HG03095 (cell line): ENCODE results near the gene ASNSD1.

Source experiments
- ATAC-seq: cut with Tn5 transposase; IDR thresholded peaks from one replicate; pipeline ENCODE4 v1.9.1; 2021; ENCODE audit warnings: moderate library complexity; ENCODE audit not compliant: unreplicated experiment

ASNSD1 gene

DNA sequence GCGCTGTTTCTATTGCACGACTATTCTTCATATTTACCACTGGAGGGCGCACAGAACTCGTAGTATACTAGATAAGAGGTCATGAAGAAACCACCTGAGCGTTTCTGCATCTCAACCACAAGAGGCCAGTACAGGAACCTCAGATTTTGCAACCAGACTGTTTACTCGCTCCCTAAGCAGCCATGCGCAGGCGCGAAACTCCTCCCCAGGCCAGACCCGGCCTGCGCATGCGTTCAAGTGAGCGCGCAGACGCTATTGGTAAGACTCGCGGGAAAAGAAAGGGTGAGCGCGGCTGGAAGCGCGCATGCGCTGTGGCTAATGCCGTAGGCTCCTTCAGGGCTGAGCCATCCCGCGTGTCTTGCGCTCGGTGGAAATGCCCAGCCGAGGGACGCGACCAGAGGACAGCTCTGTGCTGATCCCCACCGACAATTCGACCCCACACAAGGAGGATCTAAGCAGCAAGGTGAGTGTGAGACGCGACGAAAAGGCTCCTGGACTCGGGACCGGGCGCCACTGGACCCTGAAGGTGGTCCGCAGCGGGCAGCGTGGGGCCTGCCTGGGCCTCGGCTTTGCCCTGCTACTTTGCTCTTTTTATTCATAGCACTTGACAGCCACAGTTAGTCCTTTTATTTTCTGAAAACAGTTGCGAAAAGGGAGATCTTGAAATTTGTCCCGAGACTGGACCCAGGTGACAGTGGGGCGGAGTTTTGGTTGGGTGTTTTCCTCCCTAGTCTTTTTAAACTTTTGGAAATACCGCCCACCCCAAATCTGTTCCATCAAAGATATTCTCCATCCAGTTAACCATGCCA is at the start of gene ASNSD1:
Gene ASNSD1, plus strand, starts transcription at position 312 of the 809 bp plus-strand sequence. CDS start 4,674 bp downstream, outside the sequence.
- peak; percentile 93 for ATAC-seq

DNA sequence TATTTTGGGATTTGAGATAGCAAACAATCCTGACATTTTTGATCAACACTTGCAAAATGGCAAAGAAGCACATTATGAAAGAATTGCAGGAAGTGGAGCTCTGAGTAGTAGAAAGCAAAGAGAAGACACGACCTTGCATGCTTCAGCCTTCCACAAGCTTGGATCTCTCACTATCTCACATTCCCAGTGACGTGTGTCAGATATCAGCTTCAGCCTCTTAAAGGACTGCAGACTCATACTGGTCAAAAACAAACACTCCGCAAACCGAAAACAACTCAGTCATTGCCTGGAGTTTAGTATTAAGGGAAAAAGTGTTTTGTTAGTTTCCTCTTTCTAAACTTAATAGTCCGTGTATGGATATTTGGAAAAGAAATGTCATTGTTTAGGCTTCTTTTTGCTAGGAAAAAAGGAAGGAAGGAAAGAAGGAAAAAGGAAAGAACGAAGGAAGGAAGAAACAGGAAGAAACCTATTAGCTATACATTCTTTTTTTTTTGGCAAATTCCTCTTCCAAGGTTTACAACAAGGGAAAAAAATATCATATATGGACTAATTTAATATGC is 48.1 kb upstream of the ASNSD1 start:
- ATAC-seq: no peak

DNA sequence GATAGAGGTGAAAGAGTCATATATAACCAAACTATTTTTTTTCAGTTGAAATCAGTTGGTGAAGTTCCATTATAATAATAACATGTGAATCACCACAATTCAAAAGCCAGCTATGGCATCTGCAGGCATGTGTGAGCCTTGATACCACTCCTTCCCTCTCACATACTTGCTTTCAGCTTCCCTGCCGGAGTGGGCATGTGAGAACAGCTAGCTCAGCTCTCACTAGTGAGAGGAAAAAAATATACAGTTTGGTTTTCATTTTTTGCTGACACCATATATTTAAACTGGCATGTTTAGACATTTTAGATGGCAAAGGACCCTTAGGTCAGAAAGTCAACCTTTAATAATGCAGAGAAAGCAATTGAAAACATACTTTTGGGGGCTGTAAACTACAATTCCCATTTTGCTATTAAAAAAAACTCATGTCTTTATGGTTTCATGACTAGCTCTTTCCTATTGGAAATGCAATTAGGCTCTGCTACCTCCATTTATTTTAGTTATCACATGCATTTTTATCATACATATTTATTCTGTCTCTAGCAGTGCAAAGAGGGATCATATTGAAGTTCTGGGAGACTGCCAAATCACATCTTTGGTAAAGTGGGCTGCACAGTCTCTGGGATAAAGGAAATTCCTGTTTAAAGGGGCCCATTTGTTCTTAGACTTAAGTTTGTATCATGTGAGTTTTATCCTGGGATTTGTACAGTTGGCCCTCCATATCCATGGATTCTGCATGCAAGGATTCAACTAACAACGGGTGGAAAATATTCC is 47.4 kb upstream of the ASNSD1 start:
- ATAC-seq: no peak

DNA sequence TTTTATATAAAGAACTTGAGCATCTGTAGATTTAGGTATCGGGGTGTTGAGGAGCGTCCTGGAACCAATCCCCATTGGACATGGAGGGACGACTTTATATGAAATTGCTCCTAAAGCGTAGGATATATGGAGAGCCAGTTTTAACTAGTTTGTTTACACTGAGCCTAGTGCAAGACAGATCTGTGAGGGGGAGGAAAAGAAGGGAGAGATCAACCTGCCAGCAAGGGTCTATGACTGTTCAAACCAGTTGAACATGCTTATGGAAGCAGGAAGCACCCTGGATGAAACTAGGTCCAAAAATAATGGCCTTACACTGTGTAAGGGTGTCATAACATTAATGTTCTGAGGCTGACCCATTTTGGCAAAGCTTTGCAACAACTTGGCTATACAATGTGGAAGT is 46.7 kb upstream of the ASNSD1 start:
- no peak for ATAC-seq

DNA sequence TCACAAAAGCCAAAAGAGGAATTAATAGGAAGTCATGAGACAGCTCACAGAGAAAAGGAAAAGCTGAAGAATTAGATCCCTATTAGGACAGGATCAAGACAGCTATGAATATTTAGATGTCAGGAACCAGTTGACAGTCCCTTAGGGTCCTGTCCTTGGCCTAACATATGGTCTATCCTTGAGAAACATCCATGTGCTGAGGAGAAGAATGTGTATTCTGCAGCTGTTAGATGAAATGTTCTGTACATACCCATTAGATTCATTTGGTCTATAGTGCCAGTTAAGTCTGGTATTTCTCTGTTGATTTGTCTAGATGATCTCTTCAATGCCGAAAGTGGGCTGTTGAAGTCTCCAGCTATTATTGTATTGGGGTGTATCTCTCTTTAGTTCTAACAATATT is 43.1 kb upstream of the ASNSD1 start:
- ATAC-seq: no peak

DNA sequence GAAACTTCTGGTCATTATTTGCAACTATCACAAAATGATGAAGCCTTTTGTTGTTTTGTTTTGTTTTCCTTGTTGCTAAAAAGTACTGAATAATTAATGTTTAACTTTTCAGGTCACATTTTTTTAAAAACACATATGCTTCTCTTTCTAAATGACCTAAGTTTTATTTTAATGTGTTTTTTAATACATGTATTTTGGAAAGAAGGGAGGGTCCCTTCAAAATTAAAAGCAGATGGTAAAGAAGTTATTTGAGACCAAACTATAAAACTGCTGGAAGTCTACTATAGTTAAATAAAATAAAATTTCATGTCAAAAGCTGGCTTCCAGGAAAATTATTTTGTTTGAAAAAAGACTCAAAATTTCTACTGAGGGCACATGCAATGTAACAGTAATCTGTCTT is 39.5 kb upstream of the ASNSD1 start:
- no peak for ATAC-seq

DNA sequence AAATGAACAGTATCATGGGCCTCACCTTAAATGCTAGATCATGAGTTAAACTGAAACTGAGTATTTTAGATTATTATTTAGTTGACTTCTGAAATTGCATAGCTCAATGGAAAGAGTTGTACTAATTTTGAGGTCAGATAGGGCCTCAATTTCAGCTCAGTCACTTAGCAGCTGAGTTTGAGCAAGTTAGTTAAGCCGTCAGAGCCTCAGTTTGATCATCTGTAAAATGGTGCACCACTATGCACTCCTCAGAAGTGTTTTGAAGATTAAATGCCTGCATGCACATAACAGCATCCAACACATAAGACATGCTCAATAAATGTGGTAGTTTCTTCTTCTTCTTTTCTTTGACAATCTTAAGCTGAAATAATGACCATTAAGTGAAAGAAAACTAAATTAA is 38.2 kb upstream of the ASNSD1 start:
- ATAC-seq: no peak

DNA sequence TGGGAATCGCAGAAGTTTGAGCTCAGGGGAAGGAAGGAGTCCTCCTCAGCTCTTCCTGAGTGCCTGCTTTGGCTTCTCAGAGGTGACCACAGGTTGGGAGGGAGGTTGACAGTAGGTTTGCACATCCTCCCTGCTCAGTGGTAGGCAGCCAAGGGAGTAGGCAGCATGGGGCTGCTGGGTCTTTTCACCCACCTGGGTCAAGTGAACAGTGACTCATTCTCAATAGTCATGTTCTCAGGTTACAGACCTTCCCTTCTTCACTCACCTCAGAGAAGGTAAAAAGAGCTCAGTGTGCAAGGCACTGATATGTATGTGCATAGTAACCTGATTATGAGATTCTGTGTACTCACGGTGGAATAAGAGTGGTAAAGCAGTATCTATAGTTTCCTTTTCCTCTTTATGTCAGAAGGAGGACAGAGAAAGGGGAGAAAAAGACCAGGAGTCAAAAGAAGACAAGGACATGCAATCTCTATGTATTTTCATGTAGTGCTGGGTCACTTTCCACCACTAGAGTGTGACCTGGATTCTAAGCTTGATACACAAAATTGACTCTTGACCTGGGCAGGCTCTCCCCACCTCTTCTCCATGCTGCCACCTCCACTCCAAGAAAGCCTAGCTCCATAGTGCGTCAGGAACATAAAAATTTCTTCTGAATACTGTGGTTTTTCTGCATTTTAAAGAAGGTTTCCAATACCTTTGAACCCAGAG is 36.5 kb upstream of the ASNSD1 start:
- no peak for ATAC-seq

DNA sequence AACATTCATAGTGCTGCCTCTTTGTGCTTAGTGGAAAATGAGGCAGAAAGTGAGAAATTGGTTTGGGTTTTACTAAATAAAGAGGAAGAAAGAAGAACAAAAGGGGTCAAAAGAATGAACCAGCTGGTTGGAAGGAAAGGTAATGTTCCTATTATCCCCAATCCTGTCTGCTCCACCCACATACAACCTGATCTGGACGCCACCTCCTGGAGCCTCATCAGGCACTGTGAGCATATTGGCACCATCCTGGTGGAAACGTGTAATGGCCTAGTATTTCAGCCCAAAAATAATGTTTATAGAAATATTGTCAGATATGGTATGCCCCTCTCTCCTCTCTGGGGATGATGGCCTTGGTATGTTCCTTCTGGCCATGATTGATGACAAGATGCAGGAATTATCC is 35.6 kb upstream of the ASNSD1 start:
- ATAC-seq: no peak

DNA sequence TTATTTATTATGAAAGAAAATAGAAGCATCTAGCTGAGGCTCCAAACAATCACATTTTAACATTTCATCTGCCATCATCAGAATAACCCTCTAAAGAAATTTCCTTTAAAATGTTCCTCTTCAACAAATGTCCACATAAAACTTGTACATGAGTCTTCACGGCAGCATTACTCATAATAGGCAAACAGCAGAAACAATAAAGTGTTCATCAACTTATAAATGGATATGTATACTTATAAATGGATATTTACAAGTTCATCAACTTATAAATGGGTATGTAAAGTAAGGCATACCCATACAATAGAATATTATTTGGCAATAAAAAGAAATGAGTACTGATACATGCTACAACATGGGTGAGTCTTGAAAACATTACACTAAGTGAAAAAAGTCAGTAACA is 33.5 kb upstream of the ASNSD1 start:
- ATAC-seq: no peak

DNA sequence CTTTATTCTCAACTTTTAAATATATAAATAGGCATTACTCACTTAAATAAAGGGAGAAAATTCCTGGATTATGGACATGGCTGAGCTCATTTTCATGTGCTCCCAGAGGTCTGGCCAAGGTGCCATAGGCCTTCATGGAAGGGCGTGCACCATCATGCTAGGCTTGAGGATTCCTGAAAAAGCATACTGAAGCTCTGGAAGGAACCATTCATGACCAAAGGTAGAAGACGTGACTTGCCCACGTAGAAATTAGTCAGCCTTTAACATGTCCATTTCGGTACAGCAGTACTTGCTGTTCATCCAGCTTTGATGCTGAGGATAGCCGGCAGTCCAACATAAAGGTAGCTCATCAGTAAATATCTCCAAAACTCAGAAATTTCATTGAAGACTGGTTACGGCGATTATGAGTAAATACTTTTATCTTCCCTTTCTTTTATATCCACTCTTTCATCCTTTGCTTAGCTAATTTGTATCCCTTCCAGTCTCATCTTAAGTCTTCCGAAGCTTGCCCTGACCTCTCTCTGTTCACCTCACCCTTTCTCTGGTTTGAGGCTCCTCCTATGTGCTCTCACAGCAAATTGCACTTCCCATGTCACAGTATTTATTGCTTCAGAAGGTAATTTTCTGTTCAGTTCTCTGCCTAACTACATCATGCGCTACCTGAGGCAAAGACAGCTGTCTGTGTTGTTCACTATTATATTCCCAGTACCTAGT is 32.3 kb upstream of the ASNSD1 start:
- ATAC-seq: no peak

DNA sequence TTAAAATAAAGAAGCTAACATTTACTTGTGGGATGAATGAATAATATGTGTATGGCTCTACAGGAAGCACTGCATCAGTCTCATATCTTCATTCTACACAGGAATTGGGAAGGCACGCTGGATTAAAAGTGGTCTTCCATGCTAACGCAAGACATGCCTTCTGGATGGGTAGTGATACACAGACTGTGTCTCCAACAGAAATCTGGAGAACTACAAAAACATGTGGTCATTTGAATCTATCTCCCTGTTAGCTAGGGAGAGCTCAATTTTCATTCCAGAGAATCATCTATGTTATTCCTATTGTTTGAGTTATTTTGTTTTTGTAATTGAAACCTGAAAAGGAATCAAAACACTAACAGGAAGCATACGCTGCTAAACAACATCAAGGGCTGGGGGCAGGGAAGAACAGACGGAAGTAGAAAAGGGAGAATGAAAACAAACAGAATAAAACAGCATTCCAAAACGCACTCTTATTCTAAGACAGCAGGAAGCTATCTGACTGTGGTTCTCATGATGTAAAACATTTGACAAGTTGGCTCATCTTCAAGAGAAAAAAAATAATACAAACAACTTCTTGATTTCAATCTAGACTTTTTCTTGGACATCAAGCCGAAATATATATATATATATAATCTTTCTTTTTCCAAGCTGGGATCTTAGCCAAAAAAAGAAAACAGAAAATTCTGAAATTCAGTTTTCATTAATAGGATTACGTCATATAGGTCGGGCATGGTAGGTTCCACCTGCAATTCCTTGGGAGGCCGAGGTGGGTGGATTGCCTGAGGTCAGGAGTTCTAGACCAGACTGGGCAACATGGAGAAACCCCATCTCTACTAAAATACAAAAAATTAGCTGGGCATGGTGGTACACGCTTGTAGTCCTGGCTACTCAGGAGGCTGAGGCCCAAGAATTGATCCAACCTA is 31.5 kb upstream of the ASNSD1 start:
- no peak for ATAC-seq

DNA sequence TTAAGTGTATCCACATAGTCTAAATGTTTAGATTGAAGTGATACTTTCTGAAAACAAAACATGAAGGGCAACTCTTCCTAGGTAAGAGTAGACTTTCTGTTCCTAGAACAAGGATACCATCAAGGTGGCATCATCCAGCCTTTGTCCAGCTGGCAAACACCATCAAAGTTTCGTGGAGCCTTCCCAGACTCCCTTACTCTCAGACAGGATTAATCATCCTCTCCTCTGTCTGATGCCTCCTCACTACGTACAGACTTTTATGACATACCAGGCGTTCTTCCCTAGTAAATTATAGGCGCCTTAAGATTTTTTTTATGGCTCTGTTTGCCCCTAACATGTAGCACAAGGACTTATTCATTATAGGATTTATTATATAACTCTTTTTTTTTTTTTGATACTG is 29.4 kb upstream of the ASNSD1 start:
- no peak for ATAC-seq

DNA sequence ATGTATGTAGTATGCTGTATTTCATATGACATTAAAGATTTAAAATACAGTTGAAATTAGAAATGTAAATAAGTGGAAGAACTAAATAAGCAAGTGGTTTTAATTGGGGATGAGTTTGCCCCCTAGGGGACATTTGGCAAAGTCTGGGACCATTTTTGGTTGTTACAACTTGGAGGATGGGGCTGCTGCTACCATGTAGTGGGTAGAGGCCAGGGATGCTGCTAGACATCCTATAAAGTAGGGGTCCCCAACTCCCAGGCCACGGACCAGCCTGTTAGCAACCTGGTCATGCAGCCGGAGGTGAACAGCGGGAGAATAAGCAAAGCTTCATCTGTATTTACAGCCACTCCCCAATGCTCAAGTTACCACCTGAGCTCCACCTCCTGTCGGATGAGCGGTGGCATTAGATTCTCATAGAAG is 27.9 kb upstream of the ASNSD1 start:
- no peak for ATAC-seq

DNA sequence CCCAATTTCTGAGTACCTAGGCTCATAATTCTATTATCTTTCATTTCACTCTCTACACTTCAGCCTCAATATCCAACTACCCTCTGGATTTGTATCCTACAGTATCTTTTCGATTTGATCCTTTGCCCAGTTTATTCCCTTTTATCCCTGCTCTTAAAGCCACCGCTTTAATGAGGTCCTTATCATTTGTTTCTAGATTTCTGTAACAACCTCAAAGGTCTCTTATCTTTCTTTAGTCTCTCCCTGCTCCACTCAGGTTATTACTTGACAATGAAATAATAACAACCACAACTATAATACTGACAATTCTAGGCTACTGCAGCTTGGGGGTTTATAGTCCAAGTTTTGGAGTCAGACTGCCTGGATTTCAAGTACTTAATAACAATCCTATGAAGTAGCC is 25.9 kb upstream of the ASNSD1 start:
- ATAC-seq: no peak

DNA sequence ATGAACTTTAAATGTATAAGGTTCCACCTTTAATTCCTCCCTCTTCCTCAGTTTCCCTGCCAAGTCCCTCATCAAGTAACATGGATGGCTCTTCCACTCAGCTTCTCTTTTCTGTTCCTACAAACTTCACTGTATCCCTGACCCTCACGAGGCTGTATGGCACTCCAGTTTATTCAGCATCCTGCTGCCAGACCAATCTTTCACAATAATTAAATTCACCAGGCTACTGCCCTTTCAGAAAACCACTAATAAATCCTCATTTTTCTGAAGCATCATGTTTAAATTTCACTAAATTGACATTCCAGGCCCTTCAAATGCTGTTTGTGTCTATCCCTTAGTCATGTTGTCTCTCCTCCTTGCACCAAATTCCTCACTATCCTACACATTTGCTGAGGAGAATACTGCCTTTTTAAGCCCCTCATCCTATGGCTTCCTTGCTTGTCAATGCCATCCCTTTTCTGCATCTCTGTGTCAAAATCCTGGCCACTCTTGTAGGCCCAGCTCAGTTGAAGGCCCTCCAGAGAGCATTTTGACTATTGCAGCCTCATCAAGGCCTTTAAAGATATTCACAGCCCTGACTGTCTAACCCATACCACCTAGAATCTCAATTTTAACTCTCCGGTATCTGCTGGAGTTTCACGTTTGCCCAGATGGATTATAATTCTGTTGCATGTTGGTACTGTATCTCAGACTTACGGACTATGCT is 22.8 kb upstream of the ASNSD1 start:
- no peak for ATAC-seq

DNA sequence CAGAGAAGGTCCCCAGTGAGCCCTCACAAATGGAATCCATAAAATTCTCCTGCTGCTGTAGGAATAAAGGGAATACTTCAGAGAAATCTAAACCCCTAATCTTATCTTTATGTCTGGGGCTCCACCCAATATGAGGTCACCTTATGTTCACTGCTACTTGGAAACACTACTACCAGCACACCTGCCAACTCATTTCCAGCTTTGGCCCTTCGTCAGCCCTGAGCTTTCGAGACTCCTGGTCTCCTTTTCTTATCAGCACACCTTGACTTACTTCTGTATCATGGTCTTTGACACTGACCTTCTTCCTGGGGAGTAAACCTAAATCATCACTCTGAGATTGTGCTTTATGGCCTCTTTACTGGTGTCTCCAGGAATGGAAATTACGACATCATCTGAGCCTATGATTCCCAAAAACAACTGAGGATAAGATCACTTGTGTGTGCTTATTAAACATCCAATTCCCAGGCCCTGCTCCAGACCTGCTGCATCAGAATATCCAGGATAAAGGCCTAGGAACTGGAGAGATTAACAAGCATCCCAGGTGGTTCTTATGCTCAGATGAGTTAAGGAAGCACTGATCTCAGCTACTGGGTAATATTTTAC is 22.2 kb upstream of the ASNSD1 start:
- ATAC-seq: no peak

DNA sequence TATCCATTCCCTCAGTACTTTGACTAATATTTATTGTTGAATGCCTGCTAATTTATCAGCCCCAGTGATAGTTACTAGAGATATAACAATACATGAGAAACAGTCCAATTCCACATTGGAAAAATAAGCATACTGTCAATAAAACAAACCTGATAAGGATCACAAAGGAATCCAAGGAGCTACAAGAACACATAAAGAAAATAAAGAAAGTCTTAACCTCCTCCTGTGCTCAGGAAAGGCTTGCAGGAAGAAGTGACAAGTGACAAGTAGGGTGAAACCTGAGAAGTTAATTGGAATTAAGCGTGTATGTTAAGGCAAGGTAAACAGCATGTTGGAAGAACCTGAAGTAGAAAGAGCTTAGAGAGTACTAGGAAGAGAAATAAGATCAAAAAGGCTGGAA is 20.3 kb upstream of the ASNSD1 start:
- no peak for ATAC-seq

DNA sequence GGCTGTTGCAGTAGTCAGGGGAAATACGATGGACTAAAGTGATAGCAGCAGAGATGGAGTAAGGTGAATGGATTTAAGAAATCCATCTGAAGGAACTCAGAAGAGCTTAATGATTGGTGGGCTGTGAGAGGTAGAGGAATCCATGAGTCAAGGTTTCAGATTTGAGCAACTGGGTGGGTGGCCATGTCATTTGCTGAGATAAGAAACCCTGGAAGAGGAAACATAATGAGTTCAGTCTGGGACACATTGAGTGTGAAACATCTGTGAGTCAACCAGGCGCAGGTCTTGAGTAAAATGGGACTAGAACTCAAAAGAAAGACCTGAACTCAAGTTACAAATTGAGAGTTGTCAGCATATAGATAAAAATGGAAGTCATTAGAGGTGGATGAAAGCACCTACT is 19.7 kb upstream of the ASNSD1 start:
- no peak for ATAC-seq
